M059J (cell line): ENCODE measurements around the gene QRICH1. TPM values are rescaled to one million over a fixed set of nuclear protein-coding genes. Genes with fewer than 3 reads are reported as not detected.
A peak's percentile ranks its signal among the peaks of the same experiment; 100 is the strongest.

Experiments
- DNase-seq: peaks from one replicate; pipeline ENCODE4 v3.0.0-alpha.2; 2012; ENCODE audit warnings: low read depth
- total RNA-seq: library from RNA; depleted of rRNA; stranded (reverse); fragments of >200 nt; shearing (Covaris generic); gene quantifications from 2 replicates; pipeline ENCODE4 v1.2.3, GENCODE V29; 2014; rRNA removed

Gene QRICH1
- 44.8 and 62.9 TPM in 2 replicates for total RNA-seq

DNA sequence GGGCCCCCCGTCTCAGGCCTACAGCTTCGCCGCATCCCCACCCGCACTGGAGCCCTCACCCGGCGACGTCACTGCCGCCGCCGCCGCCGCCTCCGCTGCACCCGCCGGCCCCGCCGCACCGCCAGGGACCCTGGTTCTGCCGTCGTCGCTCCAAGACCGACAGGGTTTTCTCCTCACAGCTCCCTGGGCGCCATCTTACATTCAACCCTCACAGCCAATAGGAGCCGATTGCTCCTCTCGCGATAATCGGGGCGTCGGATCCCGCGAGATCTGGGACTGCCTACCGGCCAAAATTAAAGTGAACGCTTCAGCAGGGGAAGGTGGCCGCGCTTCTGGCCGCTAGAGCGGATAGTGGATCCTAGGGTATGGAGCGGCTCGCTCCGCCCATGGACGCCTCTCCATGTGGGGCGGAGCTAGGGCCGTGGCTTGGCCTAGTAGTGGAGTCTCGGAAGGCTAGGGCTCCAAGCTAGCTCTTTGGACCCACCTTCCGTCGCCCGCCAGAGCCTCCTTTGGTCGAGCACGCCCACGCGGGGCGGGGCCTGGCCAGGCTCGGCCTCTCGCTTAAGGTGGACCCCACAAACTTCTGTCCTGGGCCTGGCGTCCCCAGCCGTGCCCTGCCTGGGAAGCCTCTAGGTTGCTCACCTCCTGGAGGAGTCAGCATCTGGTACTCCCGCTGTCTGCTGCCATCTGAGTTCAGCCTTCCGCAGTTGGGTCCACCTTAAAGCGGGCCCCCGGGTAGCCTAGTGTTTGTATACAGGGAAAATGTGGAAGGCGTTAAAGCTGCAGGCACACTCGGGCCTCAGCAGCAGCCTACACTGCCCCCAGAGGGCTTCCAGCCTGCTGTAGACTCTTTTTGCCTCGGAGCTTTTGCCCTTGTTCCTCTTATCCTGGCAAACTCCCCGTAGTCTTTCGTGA is at the start of gene QRICH1:
QRICH1 (minus strand) TSS at position 219 of the 915 bp plus-strand sequence. CDS start 17,054 bp downstream, outside the sequence.
- DNase-seq = peak; percentile 96

DNA sequence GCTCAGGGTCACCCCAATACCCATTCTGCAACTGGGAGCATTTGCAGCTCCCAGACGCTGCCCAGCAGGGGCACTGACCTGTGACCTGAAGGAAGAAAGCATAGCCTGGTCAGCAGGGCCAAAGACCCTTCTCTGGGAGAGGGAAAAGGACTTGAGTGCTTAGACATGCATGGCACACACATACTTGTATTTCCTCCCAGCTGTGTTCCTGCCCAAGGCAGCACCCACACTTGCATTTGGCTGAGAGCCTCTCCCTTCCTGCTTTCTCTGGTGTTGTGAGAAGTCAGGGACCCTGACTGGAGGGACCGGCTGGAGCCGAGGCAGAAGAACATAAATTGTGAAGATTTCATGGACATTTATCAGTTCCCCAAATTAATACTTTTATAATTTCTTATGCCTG is 46.2 kb upstream of the QRICH1 start:
- DNase-seq = no peak

- peak; percentile 37 for DNase-seq
Observed at GRCh38 chr3:49135499-49135898, 41.6 kb upstream of the QRICH1 start.

DNA sequence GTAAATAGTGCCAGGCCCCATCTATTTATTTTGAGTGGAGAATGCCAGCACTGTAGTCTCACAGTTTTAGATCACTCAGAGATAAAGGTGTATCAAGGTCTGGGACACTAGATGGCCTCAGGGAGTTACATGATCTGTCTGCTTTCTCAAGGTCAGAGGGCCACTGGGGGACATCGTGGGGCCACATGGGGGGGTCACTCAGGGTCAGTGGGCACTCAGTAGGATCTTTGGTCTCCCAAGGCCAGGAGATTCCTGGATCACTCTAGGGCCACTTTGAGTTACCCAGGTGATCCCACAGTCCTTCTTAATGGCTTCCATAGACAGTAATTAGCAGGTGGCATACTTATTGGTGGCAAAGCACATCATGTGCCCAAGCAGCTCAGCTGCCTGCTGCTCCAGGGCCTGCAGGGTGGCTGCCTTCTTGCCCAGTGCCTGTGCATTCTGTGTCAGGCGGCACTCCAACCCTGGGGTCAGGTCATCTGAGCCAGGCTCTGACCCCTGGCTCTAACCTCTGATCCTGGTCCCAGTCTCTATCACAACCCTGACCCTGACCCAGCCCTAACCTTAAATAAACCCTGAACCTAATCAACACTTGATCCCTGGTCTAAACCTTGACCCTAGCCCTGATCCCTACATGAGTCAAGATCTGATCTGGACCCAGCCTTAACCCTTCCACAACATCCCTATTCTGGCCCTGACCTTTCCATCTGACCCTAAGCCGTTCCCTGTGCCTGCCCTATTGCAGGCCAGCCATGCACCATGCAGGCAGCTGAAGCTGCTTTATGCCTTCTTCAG is 40.8 kb upstream of the QRICH1 start:
- peak; percentile 28 for DNase-seq

DNA sequence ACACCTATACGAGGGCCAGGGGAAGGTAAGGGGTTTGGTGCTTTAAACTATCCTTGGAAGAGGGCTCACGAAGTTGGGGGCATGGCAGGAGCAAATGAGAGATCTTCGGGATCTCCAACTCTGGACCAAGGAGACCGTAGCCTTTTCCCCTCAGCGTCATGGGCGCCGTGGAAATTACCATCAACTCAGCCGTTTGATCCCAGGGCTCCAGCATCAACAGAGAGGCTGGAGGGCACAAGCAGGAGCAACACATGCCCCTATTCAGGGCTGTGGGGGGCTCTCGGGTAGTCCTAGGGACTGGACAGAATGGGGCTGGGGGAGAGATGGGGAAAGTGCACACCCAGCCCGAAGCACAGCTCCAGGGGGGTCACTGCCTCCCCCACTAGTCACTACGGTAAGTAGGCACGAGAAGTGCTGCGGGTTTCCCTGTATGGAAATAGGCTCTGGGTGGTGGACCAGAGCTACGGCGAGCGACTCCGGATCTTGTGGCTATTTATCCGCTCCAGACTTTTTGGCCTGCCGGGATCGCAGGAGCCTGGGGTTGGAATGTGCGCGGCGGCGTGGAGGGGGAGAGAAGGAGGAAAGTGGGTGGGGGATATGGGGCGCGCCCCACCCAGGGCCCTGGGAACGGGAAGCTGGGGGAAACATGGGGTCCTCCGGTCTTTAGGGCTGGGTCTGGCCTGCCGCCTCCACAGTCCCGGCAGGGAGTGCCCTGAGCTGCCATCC is 39.5 kb upstream of the QRICH1 start:
- peak; percentile 82 for DNase-seq

DNA sequence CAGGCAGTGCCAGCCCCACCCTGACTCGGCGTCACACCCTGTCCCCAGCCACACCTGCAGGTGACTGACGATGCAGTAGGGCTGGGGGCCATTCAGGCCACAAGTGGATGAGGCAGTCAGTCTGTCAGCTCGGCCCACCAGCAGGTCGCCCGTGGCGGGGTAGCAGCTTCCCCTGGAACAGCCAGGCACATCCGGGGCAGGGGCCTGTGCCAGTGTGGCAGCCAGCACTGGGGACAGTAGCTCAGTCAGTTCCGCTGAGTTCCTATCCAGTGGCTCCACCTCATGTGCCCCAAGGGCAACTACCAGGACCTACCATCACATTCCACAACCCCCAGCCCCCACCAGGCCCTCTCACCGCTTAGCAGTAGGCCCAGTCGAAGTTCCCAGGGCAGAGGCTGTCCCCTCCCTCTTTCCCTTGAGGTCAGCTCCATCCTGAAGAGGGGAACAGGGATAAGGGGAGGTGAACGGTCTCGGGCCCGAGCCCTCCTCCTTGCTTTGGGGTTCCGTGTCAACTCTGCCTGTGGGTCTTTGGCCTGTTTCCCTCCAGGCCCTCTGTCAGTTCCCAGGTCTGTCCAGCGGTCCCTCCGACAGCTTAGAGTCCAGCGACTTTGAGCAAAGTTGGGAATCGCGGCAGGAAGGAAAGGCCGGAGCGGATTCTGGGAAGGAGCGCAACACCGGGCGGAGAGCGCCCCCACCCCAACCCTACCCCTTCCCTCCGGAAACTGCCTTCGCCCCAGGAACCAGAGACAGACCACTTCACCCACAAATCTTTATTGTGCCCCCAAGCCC is 38.8 kb upstream of the QRICH1 start, which contains the start of gene LAMB2:
LAMB2 (minus strand) TSS at position 614 of the 789 bp plus-strand sequence; CDS start at position 431, 183 bp downstream.
- peak; percentile 91 for DNase-seq

DNA sequence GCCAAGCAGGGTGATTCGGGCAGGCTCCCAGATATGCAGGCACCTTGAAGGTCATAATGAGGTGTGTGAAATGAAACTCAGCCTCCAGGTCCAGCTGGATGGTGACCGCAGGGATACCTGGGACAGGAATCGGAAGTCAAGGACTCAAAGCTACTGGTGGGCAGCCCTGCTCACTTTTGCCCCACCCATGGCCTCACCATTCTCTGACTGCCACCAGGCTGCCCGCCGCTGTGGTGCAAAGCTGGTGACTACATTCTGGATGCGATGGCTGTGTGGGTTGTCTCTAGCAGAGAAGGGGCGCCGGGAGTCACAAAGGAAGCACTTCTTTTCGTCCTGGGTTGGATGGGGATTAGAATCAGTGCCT is 38.2 kb upstream of the QRICH1 start:
- DNase-seq = no peak

DNA sequence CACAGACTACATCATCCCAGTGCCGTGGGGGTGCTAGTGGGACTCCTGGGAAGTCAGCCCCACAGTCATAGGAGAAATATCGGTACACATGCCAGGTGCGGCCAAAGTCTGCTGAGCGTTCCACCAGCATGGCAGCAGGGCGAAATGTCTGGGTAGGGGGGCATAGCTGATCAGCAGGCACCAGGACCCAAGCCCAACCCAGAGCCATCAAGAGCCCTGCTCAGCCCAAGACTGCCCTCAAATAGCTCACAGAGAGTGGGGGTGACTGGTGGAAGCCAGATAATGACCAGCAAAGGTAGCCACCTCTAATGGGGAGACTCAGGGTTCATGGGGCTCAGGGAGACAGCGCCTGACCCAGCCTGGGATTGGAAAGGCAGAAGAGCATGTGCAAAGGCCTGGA is 37.7 kb upstream of the QRICH1 start:
- DNase-seq = no peak

DNA sequence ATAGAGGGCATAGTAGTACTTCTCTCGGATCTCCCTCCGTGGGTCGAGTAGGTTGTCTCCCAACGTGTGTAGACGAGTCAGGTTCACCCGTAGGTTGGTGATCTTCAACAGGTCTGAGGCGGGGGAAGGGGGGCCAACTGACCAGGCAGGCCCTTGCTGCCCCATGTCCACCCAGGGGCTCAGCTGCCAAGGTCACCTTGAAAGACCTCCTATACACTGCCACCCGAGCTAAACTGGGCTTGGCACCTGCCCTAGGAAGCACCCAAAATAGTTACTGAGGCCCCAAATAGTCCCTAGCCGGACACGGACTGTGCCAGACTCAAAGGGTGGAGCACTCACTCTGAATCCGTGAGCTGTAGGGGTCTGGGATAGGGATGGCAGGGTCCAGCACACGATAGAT is 37.2 kb upstream of the QRICH1 start:
- no peak for DNase-seq

DNA sequence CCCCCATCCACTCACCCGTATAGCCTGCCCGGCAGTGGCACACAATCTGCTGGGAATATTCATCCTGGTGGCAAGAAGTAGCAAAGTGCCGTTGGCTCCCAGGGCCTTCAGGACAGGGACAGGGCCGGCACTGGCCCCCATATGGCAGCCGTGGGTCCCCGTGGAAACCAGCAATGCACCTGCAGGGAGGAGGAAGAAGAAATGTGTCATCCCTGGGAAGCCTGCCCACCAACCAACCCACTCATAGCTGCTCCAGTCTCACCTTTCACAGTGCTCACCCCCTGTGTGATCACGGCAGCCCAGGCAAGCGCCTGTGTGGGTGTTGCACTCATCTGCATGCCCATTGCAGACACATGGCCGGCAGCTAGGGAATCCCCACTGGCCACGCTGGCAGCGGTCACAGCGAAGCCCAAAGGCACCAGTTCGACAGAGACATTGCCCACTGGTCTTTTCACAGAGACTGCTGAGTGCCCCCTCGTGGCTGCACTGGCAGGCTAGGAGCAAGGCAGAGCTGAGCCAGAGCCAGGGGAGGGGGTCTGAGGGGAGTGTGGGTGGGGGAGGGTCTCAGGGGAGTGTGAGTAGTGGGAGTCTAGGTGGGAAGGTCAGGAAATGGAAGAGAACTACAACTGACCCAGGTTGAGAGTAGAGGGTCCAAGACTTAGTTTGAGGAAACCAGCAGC is 31.3 kb upstream of the QRICH1 start:
- no peak for DNase-seq

DNA sequence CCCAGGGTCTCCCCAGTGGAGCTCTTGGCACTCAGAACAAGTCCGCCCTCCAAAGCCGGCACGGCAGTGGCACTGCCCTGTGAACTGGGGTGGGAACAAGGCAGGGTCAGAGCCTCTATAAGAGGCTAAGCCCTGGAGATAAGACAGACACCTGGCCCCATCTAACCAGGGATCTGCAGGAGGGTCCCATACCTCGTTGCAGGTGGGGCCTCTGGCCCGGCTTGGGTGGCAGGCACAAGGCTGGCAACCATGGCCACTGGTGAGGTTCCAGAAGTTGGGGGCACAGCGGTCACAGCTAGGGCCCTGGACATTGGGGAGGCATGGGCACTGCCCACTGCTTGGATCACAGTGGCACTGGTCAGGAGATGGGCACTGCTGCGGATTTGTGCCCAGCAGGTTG is 30.3 kb upstream of the QRICH1 start:
- no peak for DNase-seq

GRCh38 chr3:49123687-49124086 is 29.8 kb upstream of the QRICH1 start:
- no peak for DNase-seq

- DNase-seq = no peak
Observed at GRCh38 chr3:49122886-49123545, 29.1 kb upstream of the QRICH1 start.

- DNase-seq = no peak
Observed at GRCh38 chr3:49122451-49122850, 28.6 kb upstream of the QRICH1 start.

DNA sequence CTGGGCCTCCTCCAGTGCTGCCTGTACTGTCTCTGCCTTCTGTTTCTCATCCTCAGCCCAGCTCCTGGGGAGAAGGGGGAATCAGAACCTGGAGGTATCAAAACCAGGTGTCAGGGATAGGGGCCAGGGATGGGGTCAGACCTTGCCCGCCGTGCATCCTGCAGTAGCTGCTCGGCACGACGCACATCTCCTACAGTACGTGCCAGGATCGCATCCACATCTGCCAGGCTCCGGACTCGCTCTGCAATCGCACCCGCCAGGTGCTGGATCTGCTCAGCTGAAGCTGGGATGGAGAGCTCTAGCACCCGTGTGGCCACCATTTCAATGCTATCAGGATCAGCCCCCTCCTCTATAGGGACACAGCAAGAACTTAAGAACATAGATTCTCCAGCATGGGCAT is 28.2 kb upstream of the QRICH1 start:
- no peak for DNase-seq

- no peak for DNase-seq
Observed at GRCh38 chr3:49121132-49121736, 27.4 kb upstream of the QRICH1 start.

DNA sequence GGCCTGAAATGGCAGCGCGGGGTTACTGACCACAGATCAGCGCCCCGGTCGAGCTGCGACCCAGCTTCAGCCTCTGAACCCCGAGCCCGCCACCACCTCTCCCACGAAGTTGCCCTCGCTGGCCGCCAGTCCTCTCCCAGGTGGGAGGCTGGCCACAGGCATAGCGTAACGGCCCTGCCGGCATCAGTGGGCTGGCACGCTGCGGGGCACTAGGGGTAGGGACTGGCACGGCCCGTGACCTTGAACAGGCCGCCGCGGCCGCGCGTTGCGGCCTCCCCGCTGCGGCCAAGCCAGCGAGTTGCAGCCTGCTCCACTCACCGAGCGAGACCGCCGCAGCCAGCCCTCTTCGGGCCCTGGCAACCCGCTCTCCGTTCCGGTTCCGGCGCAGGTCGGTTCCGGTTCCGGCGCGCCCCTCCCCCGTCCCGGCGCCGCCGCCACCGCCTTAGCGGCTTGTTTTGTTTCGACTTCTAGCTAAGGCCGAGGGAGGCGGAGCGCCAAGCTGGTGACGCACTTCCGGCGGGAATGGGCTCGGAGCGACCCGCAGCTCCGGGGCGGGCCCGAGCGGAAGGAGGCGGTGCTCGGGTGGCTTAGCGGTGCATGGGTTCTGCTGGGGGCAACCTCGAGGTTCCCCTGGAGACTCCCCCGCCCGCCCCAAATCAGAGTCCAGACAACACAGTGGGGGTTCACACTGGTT is 26.7 kb upstream of the QRICH1 start, which contains the start of gene USP19:
USP19 (minus strand) TSS at position 386 of the 694 bp plus-strand sequence. CDS start 1,678 bp downstream, outside the sequence.
- DNase-seq = peak; percentile 81

DNA sequence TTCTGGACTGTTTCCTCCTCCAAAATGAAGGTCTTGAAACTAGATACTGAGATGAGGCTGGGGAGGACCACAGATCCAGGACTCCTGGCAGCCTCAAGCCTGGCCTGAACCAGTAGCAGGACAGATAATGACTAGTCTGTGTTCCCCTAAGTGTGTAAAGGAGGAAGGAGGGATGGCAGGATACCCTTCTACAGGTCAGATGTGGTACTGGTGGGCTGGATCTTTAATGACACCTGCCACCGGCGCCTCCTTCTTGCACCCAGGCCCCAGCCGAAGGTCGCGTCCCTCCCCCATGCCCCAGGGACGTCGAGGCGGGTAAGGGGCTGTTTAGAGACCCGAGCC is 26.2 kb upstream of the QRICH1 start:
- no peak for DNase-seq

DNA sequence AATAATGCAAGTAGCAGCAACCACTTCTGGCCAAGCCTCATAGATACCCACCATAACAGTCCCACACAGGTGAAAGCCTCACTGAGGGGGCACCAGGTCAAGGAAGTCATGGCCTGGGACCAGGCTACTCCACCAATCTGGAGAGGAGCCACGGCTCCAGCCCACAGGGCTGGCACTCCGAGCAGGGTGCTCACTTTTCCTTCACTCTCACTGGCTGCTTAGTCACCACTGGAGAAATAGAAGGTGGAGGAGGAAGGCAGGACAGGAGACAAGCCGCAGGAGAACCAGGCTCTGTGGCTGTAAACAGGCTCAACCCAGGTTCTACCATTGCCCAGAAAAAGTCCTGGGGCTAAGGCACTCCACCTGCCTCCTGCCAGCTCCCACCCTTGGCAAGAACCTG is 25.6 kb upstream of the QRICH1 start:
- DNase-seq = no peak
